Endodermal cell (in vitro differentiated cells): ENCODE measurements around the gene ADAMTS13. TPM values are rescaled to one million over a fixed set of nuclear protein-coding genes. Genes with fewer than 3 reads are reported as not detected.

Experiments
- DNase-seq: peaks from one replicate; pipeline ENCODE4 v3.0.0-alpha.2; 2017
- H3K27ac ChIP-seq: 2 replicates; pipeline ENCODE4 v1.5.1; 2013; ENCODE audit warnings: mild to moderate bottlenecking, low read depth, low read length, moderate library complexity
- H3K27me3 ChIP-seq: 2 replicates; pipeline ENCODE4 v1.6.1; 2013; ENCODE audit warnings: mild to moderate bottlenecking, low read length, moderate library complexity; ENCODE audit not compliant: insufficient read depth, control insufficient read depth, poor library complexity, severe bottlenecking
- H3K36me3 ChIP-seq: 2 replicates; pipeline ENCODE4 v1.7.0; 2013; ENCODE audit warnings: mild to moderate bottlenecking, low read length, moderate library complexity; ENCODE audit not compliant: control insufficient read depth, insufficient read depth
- H3K4me1 ChIP-seq: one replicate; pipeline ENCODE4 v1.7.0; 2013; ENCODE audit warnings: low read length; ENCODE audit not compliant: control insufficient read depth, insufficient read depth
- H3K4me3 ChIP-seq: 2 replicates; pipeline ENCODE4 v1.5.1; 2013; ENCODE audit warnings: mild to moderate bottlenecking, low read length, moderate library complexity
- H3K9ac ChIP-seq: 2 replicates; pipeline ENCODE4 v1.6.1; 2013; ENCODE audit warnings: mild to moderate bottlenecking, low read length, moderate library complexity; ENCODE audit not compliant: poor library complexity, severe bottlenecking; ENCODE audit errors: extremely low read depth
- H3K9me3 ChIP-seq: 2 replicates; pipeline ENCODE4 v1.6.1; 2013; ENCODE audit warnings: mild to moderate bottlenecking, low read length, moderate library complexity; ENCODE audit not compliant: control insufficient read depth
- H3K27ac Mint-ChIP-seq: 2 replicates; pipeline ENCODE4 v1.8.0; 2020; ENCODE audit warnings: mixed read lengths
- H3K27me3 Mint-ChIP-seq: 2 replicates; pipeline ENCODE4 v1.8.0; 2021; ENCODE audit warnings: mild to moderate bottlenecking, mixed read lengths; ENCODE audit not compliant: insufficient read depth
- H3K36me3 Mint-ChIP-seq: 2 replicates; pipeline ENCODE4 v1.8.0; 2020; ENCODE audit warnings: low read depth, mixed read lengths
- H3K4me1 Mint-ChIP-seq: 2 replicates; pipeline ENCODE4 v1.8.0; 2020; ENCODE audit warnings: mixed read lengths
- H3K4me3 Mint-ChIP-seq: 2 replicates; pipeline ENCODE4 v1.8.0; 2020; ENCODE audit warnings: mild to moderate bottlenecking, moderate library complexity, mixed read lengths
- H3K9me3 Mint-ChIP-seq: 2 replicates; pipeline ENCODE4 v1.8.0; 2020; ENCODE audit warnings: mild to moderate bottlenecking, mixed read lengths
- CTCF ChIP-seq: fragments of 200-600 bp; sonication (generic); conservative IDR thresholded peaks from 2 replicates; pipeline ENCODE4 v1.5.0; 2021; ENCODE audit warnings: antibody characterized with exemption, mild to moderate bottlenecking
- WGBS, 2 experiments: methylation state at CpG; one replicate each; pipeline versions ENCODE4 v1.1.5 to v1.1.7; 2013; ENCODE audit warnings: missing lambda C conversion rate in 2 of 2, mixed read lengths in 1 of 2; ENCODE audit not compliant: insufficient coverage in 1 of 2, insufficient read length in 1 of 2; 5-methylcytosine and 5-hydroxymethylcytosine counted together
- total RNA-seq, 2 donors: library from RNA; stranded (reverse); fragmentation: NEBNext Ultra II Directional in 1 of 2; extraction: Animal tissue kit (Norgen Biotek cat#: 25700) in 1 of 2; gene quantifications; 2 replicates in 1 of 2; 3 replicates in 1 of 2; pipeline ENCODE4 v1.2.1, GENCODE V29; 2021

Gene ADAMTS13
- total RNA-seq, 2 donors from 2014 or later, result 13.5 to 21.7 TPM

GRCh38 chr9:133427658-133428348 lies 5.6 kb downstream of the ADAMTS13 start:
- H3K4me1 Mint-ChIP-seq, result no peaks in the 10 kb centered on the region
- DNase-seq, result peak; percentile 58
- H3K27ac Mint-ChIP-seq, result peak overlapping the region; percentile 76
- peak overlapping the region; percentile 52 for H3K4me3 ChIP-seq
- H3K4me3 Mint-ChIP-seq, result peak overlapping the region; percentile 55
- peaks cover 6% of the 10 kb centered on the region for H3K27me3 Mint-ChIP-seq
- no peak for TF ChIP-seq CTCF
- peaks cover 5% of the 10 kb centered on the region for H3K9me3 Mint-ChIP-seq
- H3K27ac ChIP-seq, result no peak overlapping the region
- no peaks in the 10 kb centered on the region for H3K4me1 ChIP-seq
- peaks cover 3% of the 10 kb centered on the region for H3K36me3 Mint-ChIP-seq
- WGBS, 2 experiments, result 62 to 68% methylated on average over 9 to 10 of the region's 10 CpGs
- no peaks in the 10 kb centered on the region for H3K27me3 ChIP-seq
- H3K9me3 ChIP-seq, result peaks cover 10% of the 10 kb centered on the region
- no peaks in the 10 kb centered on the region for H3K36me3 ChIP-seq
- H3K9ac ChIP-seq, result no peak overlapping the region

GRCh38 chr9:133428617-133429101 lies 6.5 kb downstream of the ADAMTS13 start:
- H3K36me3 Mint-ChIP-seq, result peaks cover 3% of the 10 kb centered on the region
- H3K4me3 Mint-ChIP-seq, result peak overlapping the region; percentile 55

GRCh38 chr9:133429214-133429613 lies 7.0 kb downstream of the ADAMTS13 start:
- peaks cover 3% of the 10 kb centered on the region for H3K36me3 Mint-ChIP-seq
- Histone ChIP-seq H3K36me3 (no peaks in the 10 kb centered on the region), H3K27me3 (no peaks in the 10 kb centered on the region), H3K4me3 (no peak overlapping the region), H3K9me3 (peaks cover 10% of the 10 kb centered on the region), H3K27ac (no peak overlapping the region), H3K4me1 (no peaks in the 10 kb centered on the region), H3K9ac (no peak overlapping the region)
- peaks cover 5% of the 10 kb centered on the region for H3K9me3 Mint-ChIP-seq
- H3K4me3 Mint-ChIP-seq, result peak overlapping the region; percentile 55
- no peaks in the 10 kb centered on the region for H3K4me1 Mint-ChIP-seq
- DNase-seq, result peak; percentile 83
- TF ChIP-seq CTCF, result no peak
- H3K27me3 Mint-ChIP-seq, result peaks cover 6% of the 10 kb centered on the region
- WGBS, 2 experiments, result 5% methylated on average over 18 of the region's 18 CpGs; no CpG with 5 or more reads in 1 of the 2 experiments
- no peak overlapping the region for H3K27ac Mint-ChIP-seq

More at GRCh38 chr9:133428617-133429101, 6.5 kb downstream of the ADAMTS13 start:
- no peak overlapping the region for H3K27ac ChIP-seq
- peaks cover 10% of the 10 kb centered on the region for H3K9me3 ChIP-seq
- peaks cover 6% of the 10 kb centered on the region for H3K27me3 Mint-ChIP-seq
- WGBS, 2 experiments, result 1 to 3% methylated on average over 6 to 56 of the region's 57 CpGs
- no peak overlapping the region for H3K4me3 ChIP-seq
- no peaks in the 10 kb centered on the region for H3K4me1 ChIP-seq
- H3K27me3 ChIP-seq, result no peaks in the 10 kb centered on the region
- no peak overlapping the region for H3K9ac ChIP-seq
- no peak for TF ChIP-seq CTCF
- no peaks in the 10 kb centered on the region for H3K36me3 ChIP-seq
- no peaks in the 10 kb centered on the region for H3K4me1 Mint-ChIP-seq
- peaks cover 5% of the 10 kb centered on the region for H3K9me3 Mint-ChIP-seq
- H3K27ac Mint-ChIP-seq, result no peak overlapping the region
- DNase-seq, result peak; percentile 86
